ENCODE data around the gene FBXO9. TPM values are rescaled to one million over a fixed set of nuclear protein-coding genes. Genes with fewer than 3 reads are reported as not detected.

FBXO9 gene
- total RNA-seq (2021; ENCODE audit: unreplicated experiment), result 71.0 TPM
- polyA plus RNA-seq (2012), result 32.8 and 36.0 TPM in 2 replicates
- percentile 77 among the genes with signal in this experiment for Bru-seq, nascent RNA
- percentile 75 among the genes with signal in this experiment for BruChase-seq, experiment 1, labeled RNA remaining after a 6-hour chase
- BruChase-seq, experiment 2, labeled RNA remaining after a 2-hour chase, result percentile 77 among the genes with signal in this experiment
- long read RNA-seq, transcript FBXO9-202 (13 exons, 3,418 nt), result major isoform, 44 of 79 reads
- long read RNA-seq, partial matches to known transcripts, result 12 of 79 reads
- long read RNA-seq, other reads (novel, unspliced or antisense), result 22 of 79 reads

DNA sequence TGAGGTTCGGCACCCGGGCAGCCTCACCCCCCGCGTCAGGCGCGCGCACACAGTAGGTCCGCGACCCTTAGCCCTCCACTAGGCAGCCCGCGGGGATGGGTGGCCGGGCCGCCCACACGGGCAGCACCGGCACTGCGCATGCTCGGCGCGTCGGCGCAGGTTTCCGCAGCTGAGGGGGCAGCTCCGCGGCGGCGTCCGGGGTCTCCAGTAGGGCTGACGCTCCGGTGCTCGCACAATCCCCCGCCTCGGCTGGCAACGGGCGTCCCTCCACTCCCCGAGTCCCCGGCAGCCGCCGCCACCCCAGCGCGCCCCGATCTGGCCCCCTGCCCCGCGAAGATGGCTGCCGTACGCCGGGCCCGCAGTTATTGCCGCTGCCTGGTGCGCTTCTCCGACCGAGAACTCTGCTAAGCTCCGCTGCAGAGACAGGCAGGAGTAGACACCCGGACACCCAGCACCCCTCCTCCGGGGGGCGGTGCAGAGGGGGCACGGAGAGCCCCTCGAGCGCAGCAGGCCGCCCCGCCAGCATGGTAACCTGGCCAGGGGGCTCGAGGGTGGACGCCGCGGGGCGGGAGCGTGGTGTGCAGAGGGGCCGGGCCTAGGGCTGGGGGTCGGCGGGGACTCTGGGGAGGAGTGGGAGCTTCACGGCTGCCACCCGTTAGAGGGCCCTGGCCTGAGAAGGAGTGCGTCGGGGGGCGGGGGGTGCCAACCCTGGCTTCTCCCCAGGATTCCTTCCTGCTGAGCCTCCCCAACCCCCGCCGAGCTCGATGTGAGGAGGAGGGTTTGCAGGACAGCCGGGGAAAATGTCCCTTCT is at the start of gene FBXO9:
TSS of gene FBXO9 (plus strand) at position 139 of the 811 bp plus-strand sequence. CDS start at position 525, 386 bp downstream.
- peaks cover 13 to 33% of the 10 kb centered on the region in 2 experiments; a peak in 3 of 4 replicates for H3K4me1 ChIP-seq (ENCODE audit: control insufficient read depth in 1 of 2, insufficient read depth in 2 of 2, low read length in 2 of 2)
- peaks cover 33% of the 10 kb centered on the region for H3K79me2 ChIP-seq (ENCODE audit: insufficient read depth, low read length)
- H3K27ac ChIP-seq (ENCODE audit: low read depth, low read length), result peak within 1 kb of the TSS; percentile 73
- peak within 1 kb of the TSS; percentile 81 for H3K9ac ChIP-seq (ENCODE audit: low read length)
- H3K9me3 ChIP-seq (ENCODE audit: control insufficient read depth in 1 of 2, insufficient read depth in 1 of 2, low read depth in 1 of 2, low read length in 2 of 2), result no peaks in the 10 kb centered on the region
- ChIA-PET RAD21 (ENCODE audit: low non-redundant PET in 1 of 2, low total read pairs in 2 of 2, uncharacterized antibody in 2 of 2, unreplicated experiment in 2 of 2) (no interaction called here), CTCF (interaction anchor here (0.9 kb wide), 2 partner anchors 16 to 70 kb away, joined by 3 read pairs; partner anchors contain the start of gene GSTA4), POLR2A (no interaction called here)
- peak within 1 kb of the TSS; percentile 78 for H3K4me2 ChIP-seq (ENCODE audit: low read length)
- H3K36me3 ChIP-seq (ENCODE audit: control insufficient read depth in 1 of 2, insufficient read depth in 2 of 2, low read length in 2 of 2), result no peaks in the 10 kb centered on the region; a peak in 1 of 4 replicates
- ATAC-seq, result peak; percentile 68
- no TSS peak for BruUV-seq (replicated peaks)
- H4K20me1 ChIP-seq (ENCODE audit: insufficient read depth), result no peaks in the 10 kb centered on the region
- H2AFZ ChIP-seq (ENCODE audit: low read depth, low read length, poor library complexity, severe bottlenecking), result peak within 1 kb of the TSS; percentile 69
- intact Hi-C loops (cut with micrococcal nuclease), result no loop called here
- H3K4me3 ChIP-seq (replicated peaks in 1 of 2; ENCODE audit: low read depth in 1 of 2, low read length in 2 of 2), result peak within 1 kb of the TSS; percentile 78 to 84
- no peak for DNase-seq (ENCODE audit: low read depth, low spot score)
- H3K27me3 ChIP-seq (ENCODE audit: insufficient read depth, low read length), result no peaks in the 10 kb centered on the region
- H3K9me2 ChIP-seq (ENCODE audit: insufficient read depth), result no peaks in the 10 kb centered on the region
- no peak for TF ChIP-seq SRF (IDR thresholded peaks at IDR 0.05; ENCODE audit: low read depth)
- TF ChIP-seq TCF7L2 (IDR thresholded peaks at IDR 0.05; ENCODE audit: borderline replicate concordance, extremely low read depth, insufficient read depth, insufficient read length), result no peak
- no peak for TF ChIP-seq EZH2phosphoT487 (IDR thresholded peaks at IDR 0.05; ENCODE audit: borderline replicate concordance)
- no peak for TF ChIP-seq CEBPB (IDR thresholded peaks at IDR 0.05; ENCODE audit: low read depth)
- TF ChIP-seq SP1 (IDR thresholded peaks at IDR 0.05; ENCODE audit: low read depth), result no peak
- peak; percentile 59 for TF ChIP-seq SIN3A (IDR thresholded peaks at IDR 0.05; ENCODE audit: low read depth)
- no peak for TF ChIP-seq FOSL1 (IDR thresholded peaks at IDR 0.05; ENCODE audit: low read depth)
- TF ChIP-seq EGR1 (IDR thresholded peaks at IDR 0.05; ENCODE audit: low read depth), result peak; percentile 82
- no peak for TF ChIP-seq ELF1 (IDR thresholded peaks at IDR 0.05; ENCODE audit: borderline replicate concordance, low read depth)
- TF ChIP-seq, protein P1, sequence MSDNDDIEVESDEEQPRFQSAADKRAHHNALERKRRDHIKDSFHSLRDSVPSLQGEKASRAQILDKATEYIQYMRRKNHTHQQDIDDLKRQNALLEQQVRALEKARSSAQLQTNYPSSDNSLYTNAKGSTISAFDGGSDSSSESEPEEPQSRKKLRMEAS (IDR thresholded peaks at IDR 0.05), result peak; percentile 39; the same call in 1 of the 2 replicates
- TF ChIP-seq, protein P2, sequence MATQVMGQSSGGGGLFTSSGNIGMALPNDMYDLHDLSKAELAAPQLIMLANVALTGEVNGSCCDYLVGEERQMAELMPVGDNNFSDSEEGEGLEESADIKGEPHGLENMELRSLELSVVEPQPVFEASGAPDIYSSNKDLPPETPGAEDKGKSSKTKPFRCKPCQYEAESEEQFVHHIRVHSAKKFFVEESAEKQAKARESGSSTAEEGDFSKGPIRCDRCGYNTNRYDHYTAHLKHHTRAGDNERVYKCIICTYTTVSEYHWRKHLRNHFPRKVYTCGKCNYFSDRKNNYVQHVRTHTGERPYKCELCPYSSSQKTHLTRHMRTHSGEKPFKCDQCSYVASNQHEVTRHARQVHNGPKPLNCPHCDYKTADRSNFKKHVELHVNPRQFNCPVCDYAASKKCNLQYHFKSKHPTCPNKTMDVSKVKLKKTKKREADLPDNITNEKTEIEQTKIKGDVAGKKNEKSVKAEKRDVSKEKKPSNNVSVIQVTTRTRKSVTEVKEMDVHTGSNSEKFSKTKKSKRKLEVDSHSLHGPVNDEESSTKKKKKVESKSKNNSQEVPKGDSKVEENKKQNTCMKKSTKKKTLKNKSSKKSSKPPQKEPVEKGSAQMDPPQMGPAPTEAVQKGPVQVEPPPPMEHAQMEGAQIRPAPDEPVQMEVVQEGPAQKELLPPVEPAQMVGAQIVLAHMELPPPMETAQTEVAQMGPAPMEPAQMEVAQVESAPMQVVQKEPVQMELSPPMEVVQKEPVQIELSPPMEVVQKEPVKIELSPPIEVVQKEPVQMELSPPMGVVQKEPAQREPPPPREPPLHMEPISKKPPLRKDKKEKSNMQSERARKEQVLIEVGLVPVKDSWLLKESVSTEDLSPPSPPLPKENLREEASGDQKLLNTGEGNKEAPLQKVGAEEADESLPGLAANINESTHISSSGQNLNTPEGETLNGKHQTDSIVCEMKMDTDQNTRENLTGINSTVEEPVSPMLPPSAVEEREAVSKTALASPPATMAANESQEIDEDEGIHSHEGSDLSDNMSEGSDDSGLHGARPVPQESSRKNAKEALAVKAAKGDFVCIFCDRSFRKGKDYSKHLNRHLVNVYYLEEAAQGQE (IDR thresholded peaks at IDR 0.05; ENCODE audit: low read depth), result no peak
- TF ChIP-seq RAD21 (IDR thresholded peaks at IDR 0.05; ENCODE audit: low read depth), result no peak
- TF ChIP-seq YY1 (IDR thresholded peaks at IDR 0.05; ENCODE audit: extremely low read depth, insufficient replicate concordance, low read depth, low read length), result peak; percentile 73
- TF ChIP-seq EZH2 (IDR thresholded peaks at IDR 0.05), result no peak
- TF ChIP-seq JUND (IDR thresholded peaks at IDR 0.05), result no peak
- TF ChIP-seq, protein P3, sequence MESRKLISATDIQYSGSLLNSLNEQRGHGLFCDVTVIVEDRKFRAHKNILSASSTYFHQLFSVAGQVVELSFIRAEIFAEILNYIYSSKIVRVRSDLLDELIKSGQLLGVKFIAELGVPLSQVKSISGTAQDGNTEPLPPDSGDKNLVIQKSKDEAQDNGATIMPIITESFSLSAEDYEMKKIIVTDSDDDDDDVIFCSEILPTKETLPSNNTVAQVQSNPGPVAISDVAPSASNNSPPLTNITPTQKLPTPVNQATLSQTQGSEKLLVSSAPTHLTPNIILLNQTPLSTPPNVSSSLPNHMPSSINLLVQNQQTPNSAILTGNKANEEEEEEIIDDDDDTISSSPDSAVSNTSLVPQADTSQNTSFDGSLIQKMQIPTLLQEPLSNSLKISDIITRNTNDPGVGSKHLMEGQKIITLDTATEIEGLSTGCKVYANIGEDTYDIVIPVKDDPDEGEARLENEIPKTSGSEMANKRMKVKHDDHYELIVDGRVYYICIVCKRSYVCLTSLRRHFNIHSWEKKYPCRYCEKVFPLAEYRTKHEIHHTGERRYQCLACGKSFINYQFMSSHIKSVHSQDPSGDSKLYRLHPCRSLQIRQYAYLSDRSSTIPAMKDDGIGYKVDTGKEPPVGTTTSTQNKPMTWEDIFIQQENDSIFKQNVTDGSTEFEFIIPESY (IDR thresholded peaks at IDR 0.05; ENCODE audit: extremely low read depth, insufficient replicate concordance, low read length), result no peak
- no peak for TF ChIP-seq ZNF274 (IDR thresholded peaks at IDR 0.05; ENCODE audit: low read depth, low read length)
- no peak for TF ChIP-seq POLR2A (IDR thresholded peaks at IDR 0.05; ENCODE audit: borderline replicate concordance, extremely low read depth, insufficient read depth, insufficient read length)
- TF ChIP-seq CBX3 (IDR thresholded peaks at IDR 0.05; ENCODE audit: low read depth), result 0 out of 2 replicates have a peak, but pooled peaks have one; percentile 5
- TF ChIP-seq ZFX (IDR thresholded peaks at IDR 0.05), result peak; percentile 86
- TF ChIP-seq, protein P4, sequence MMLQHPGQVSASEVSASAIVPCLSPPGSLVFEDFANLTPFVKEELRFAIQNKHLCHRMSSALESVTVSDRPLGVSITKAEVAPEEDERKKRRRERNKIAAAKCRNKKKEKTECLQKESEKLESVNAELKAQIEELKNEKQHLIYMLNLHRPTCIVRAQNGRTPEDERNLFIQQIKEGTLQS (IDR thresholded peaks at IDR 0.05), result no peak

Data from HCT116 (cell line).